ENCODE results near the gene INSL3. TPM values are rescaled to one million over a fixed set of nuclear protein-coding genes. Genes with fewer than 3 reads are reported as not detected.

The INSL3 gene
- total and polyA plus RNA-seq, 2 donors (not counting 3 experiments of a cell fraction or from before 2014, with no cell fraction given): not detected

- H3K4me1 ChIP-seq (ENCODE audit: control insufficient read depth, extremely low read depth, insufficient read depth, low read length): peaks cover 15% of the 10 kb centered on the region
- no peaks in the 10 kb centered on the region for H3K9me1 ChIP-seq (replicated peaks; ENCODE audit: control insufficient read depth, extremely low read depth, insufficient read depth, low read length)
- peaks cover 4% of the 10 kb centered on the region for H4K20me1 ChIP-seq (replicated peaks; ENCODE audit: control insufficient read depth, extremely low read depth, insufficient read depth, low read length)
- ChIA-PET POLR2A (no interaction called here), CTCF (interaction anchor here (3.4 kb wide), 1 partner anchor 69 kb away, joined by 22 read pairs; the partner anchor contains the start of gene CCDC124)
- H3K36me3 ChIP-seq (ENCODE audit: control insufficient read depth in 2 of 2, extremely low read depth in 1 of 2, insufficient read depth in 2 of 2, low read length in 2 of 2): peaks cover 19 to 31% of the 10 kb centered on the region in 2 experiments
- intact Hi-C loops (cut with micrococcal nuclease) (no loop called here), dilution Hi-C loops (cut with MboI; ENCODE audit: extremely low pct_ligation_motif_present, low sequenced_read_pairs) (no loop called here)
- FAIRE-seq (no peak), DNase-seq (ENCODE audit: low read depth, low spot score) (no peak)
- H3K4me3 ChIP-seq (replicated peaks in 1 of 3; ENCODE audit: insufficient read depth in 1 of 3, low read depth in 1 of 3, low read length in 3 of 3): no peak overlapping the region
- no peak overlapping the region for H3K4me2 ChIP-seq (ENCODE audit: insufficient read depth, low read length)
- H3K27me3 ChIP-seq (ENCODE audit: control insufficient read depth in 2 of 2, insufficient read depth in 2 of 2, low read length in 2 of 2): peaks cover 5 to 6% of the 10 kb centered on the region in 2 experiments
- H3K9me3 ChIP-seq (replicated peaks; ENCODE audit: control insufficient read depth, insufficient read depth, low read length): no peaks in the 10 kb centered on the region
- no peak overlapping the region for H3K9ac ChIP-seq (replicated peaks; ENCODE audit: extremely low read depth, insufficient read depth, low read length)
- no peak overlapping the region for H3K27ac ChIP-seq (ENCODE audit: insufficient read depth, low read depth, low read length)
- TF ChIP-seq POLR2AphosphoS5 (IDR thresholded peaks at IDR 0.05; ENCODE audit: insufficient read depth, low read depth, low read length) (no peak), CTCF (IDR thresholded peaks at IDR 0.05; ENCODE audit: extremely low read depth in 1 of 2, insufficient read depth in 1 of 2, low read depth in 1 of 2, low read length in 2 of 2) (no peak), POLR2A (IDR thresholded peaks at IDR 0.05; ENCODE audit: low read depth, low read length) (no peak), FOS (IDR thresholded peaks at IDR 0.05; ENCODE audit: borderline replicate concordance, insufficient read depth, low read length) (no peak), JUN (IDR thresholded peaks at IDR 0.05; ENCODE audit: borderline replicate concordance, insufficient read depth, insufficient read length, low read depth) (no peak), MAX (IDR thresholded peaks at IDR 0.05; ENCODE audit: insufficient read depth, insufficient read length) (no peak), EZH2 (IDR thresholded peaks at IDR 0.05; ENCODE audit: borderline replicate concordance, low read depth, low read length, severe bottlenecking) (no peak)
- no TSS peak for BruUV-seq (replicated peaks)
- no peak overlapping the region for H2AFZ ChIP-seq (ENCODE audit: low read depth, low read length)
- H3K79me2 ChIP-seq (ENCODE audit: control insufficient read depth, insufficient read depth, low read length): peaks cover 32% of the 10 kb centered on the region
Observed at GRCh38 chr19:17863520-17864182, 42.3 kb upstream of the INSL3 start.
